IMR-90 (cell line): ENCODE measurements around the gene FIS1. TPM values are rescaled to one million over a fixed set of nuclear protein-coding genes. Genes with fewer than 3 reads are reported as not detected.

ENCODE experiments used
- ATAC-seq: fragments of 200-7000 bp; cut with Tn5 transposase; 2 replicates; pipeline ENCODE4 v1.9.1; 2020; ENCODE audit warnings: low read depth, mild to moderate bottlenecking, moderate library complexity
- BruUV-seq: library from RNA; stranded (reverse); fragments of 400-500 nt; replicated peaks from 2 replicates; lab custom pipeline; 2021; lab: Mats Ljungman, UMichigan
- CTCF ChIA-PET: fragments of 300-600 bp; formaldehyde crosslinking; extraction: SDS; loops from one replicate; lab custom pipeline; 2021; ENCODE audit warnings: antibody characterized with exemption; lab: Yijun Ruan, JAX
- POLR2A ChIA-PET: fragments of 300-600 bp; sonication (Branson Sonifier 250); formaldehyde crosslinking; loops from one replicate; lab custom pipeline; 2022; ENCODE audit warnings: antibody characterized with exemption; ENCODE audit not compliant: unreplicated experiment; lab: Charles Lee
- DNase-seq: peaks from one replicate; pipeline ENCODE4 v3.0.0; 2013
- H2AFZ ChIP-seq: replicated peaks from 2 replicates; pipeline ENCODE3; 2013; ENCODE audit warnings: low read length, mild to moderate bottlenecking; ENCODE audit not compliant: poor library complexity
- H2AK5ac ChIP-seq: 2 replicates; pipeline ENCODE4 v1.6.1; 2013; ENCODE audit warnings: low read depth, low read length, inconsistent platforms
- H2AK9ac ChIP-seq: replicated peaks from 2 replicates; pipeline ENCODE3; 2013; ENCODE audit warnings: mild to moderate bottlenecking, low read depth, low read length, moderate library complexity; ENCODE audit not compliant: poor library complexity
- H2BK120ac ChIP-seq: 2 replicates; pipeline ENCODE4 v1.6.1; 2013; ENCODE audit warnings: low read depth, low read length, inconsistent platforms
- H2BK15ac ChIP-seq: 3 replicates; pipeline ENCODE4 v1.6.1; 2013; ENCODE audit warnings: low read depth, low read length, inconsistent platforms
- H2BK20ac ChIP-seq: 2 replicates; pipeline ENCODE4 v1.6.1; 2013; ENCODE audit warnings: low read depth, mild to moderate bottlenecking, inconsistent platforms, low read length, moderate library complexity
- H2BK5ac ChIP-seq: 2 replicates; pipeline ENCODE4 v1.6.1; 2013; ENCODE audit warnings: mild to moderate bottlenecking, low read depth, low read length, inconsistent platforms; ENCODE audit not compliant: poor library complexity, severe bottlenecking
- H3K14ac ChIP-seq: replicated peaks from 2 replicates; pipeline ENCODE4 v1.6.1; 2013; ENCODE audit warnings: low read depth, low read length, inconsistent platforms
- H3K18ac ChIP-seq: 2 replicates; pipeline ENCODE4 v1.6.1; 2013; ENCODE audit warnings: low read depth, low read length, control low read depth
- H3K23ac ChIP-seq: 2 replicates; pipeline ENCODE4 v1.6.1; 2013; ENCODE audit warnings: low read depth, low read length, inconsistent platforms
- H3K27ac ChIP-seq: 2 replicates; pipeline ENCODE4 v1.5.1; 2013; ENCODE audit warnings: mild to moderate bottlenecking, control low read depth, low read length; ENCODE audit not compliant: insufficient read depth
- H3K27me3 ChIP-seq: 2 replicates; pipeline ENCODE4 v1.6.1; 2013; ENCODE audit warnings: low read length; ENCODE audit not compliant: control insufficient read depth, insufficient read depth
- H3K36me3 ChIP-seq: 2 replicates; pipeline ENCODE4 v1.6.1; 2013; ENCODE audit warnings: low read length, mixed read lengths; ENCODE audit not compliant: control insufficient read depth, insufficient read depth
- H3K4ac ChIP-seq: 2 replicates; pipeline ENCODE4 v1.6.1; 2013; ENCODE audit warnings: low read depth, low read length, inconsistent platforms
- H3K4me1 ChIP-seq: 2 replicates; pipeline ENCODE4 v1.6.1; 2013; ENCODE audit warnings: low read length, mixed read lengths; ENCODE audit not compliant: control insufficient read depth, insufficient read depth
- H3K4me2 ChIP-seq: 2 replicates; pipeline ENCODE4 v1.6.1; 2013; ENCODE audit warnings: low read depth, mild to moderate bottlenecking, control low read depth, low read length, moderate library complexity
- H3K4me3 ChIP-seq: 2 replicates; pipeline ENCODE4 v1.5.1; 2013; ENCODE audit warnings: low read depth, mild to moderate bottlenecking, control low read depth, low read length, moderate library complexity; ENCODE audit not compliant: insufficient read depth
- H3K56ac ChIP-seq: 2 replicates; pipeline ENCODE4 v1.6.1; 2013; ENCODE audit warnings: low read length, inconsistent platforms; ENCODE audit not compliant: insufficient read depth; ENCODE audit errors: extremely low read depth
- H3K79me1 ChIP-seq, 2 experiments: 2 replicates each; pipeline ENCODE4 v1.6.1; 2013; ENCODE audit warnings: low read length in 2 of 2, inconsistent platforms in 1 of 2, low read depth in 1 of 2
- H3K9ac ChIP-seq: 2 replicates; pipeline ENCODE4 v1.6.1; 2013; ENCODE audit warnings: low read depth, low read length, control low read depth
- H3K9me1 ChIP-seq: 2 replicates; pipeline ENCODE4 v1.6.1; 2013; ENCODE audit warnings: low read length, inconsistent platforms; ENCODE audit not compliant: insufficient read depth
- H3K9me3 ChIP-seq: 2 replicates; pipeline ENCODE4 v1.6.1; 2013; ENCODE audit warnings: low read length; ENCODE audit not compliant: control insufficient read depth, insufficient read depth
- H4K20me1 ChIP-seq: 2 replicates; pipeline ENCODE4 v1.6.1; 2013; ENCODE audit warnings: low read length, inconsistent platforms; ENCODE audit not compliant: insufficient read depth
- H4K5ac ChIP-seq: 2 replicates; pipeline ENCODE4 v1.6.1; 2013; ENCODE audit warnings: mild to moderate bottlenecking, low read depth, low read length, control low read depth
- H4K8ac ChIP-seq, 2 experiments: 2 replicates each; pipeline ENCODE4 v1.6.1; 2013; ENCODE audit warnings: low read depth in 2 of 2, low read length in 2 of 2, control low read depth in 1 of 2, inconsistent platforms in 1 of 2
- H4K91ac ChIP-seq: 2 replicates; pipeline ENCODE4 v1.6.1; 2013; ENCODE audit warnings: low read depth, low read length, inconsistent platforms; ENCODE audit not compliant: insufficient read depth
- BHLHE40 ChIP-seq: fragments of 150-350 bp; IDR thresholded peaks from 2 replicates; pipeline ENCODE4 v1.6.1; 2016; ENCODE audit warnings: mild to moderate bottlenecking, low read depth, low read length
- CEBPB ChIP-seq: IDR thresholded peaks from 2 replicates; pipeline ENCODE4 v1.6.1; 2012; ENCODE audit warnings: low read depth, low read length, improper control_type of control experiment
- CHD1 ChIP-seq: IDR thresholded peaks from 2 replicates; pipeline ENCODE4 v1.6.1; 2012; ENCODE audit warnings: low read depth, low read length, improper control_type of control experiment
- CTCF ChIP-seq: conservative IDR thresholded peaks from 2 replicates; pipeline ENCODE4 v1.5.1; 2012; ENCODE audit warnings: mild to moderate bottlenecking, low read depth, low read length, improper control_type of control experiment
- FOS ChIP-seq: fragments of 150-350 bp; IDR thresholded peaks from 2 replicates; pipeline ENCODE4 v1.6.1; 2016; ENCODE audit warnings: low read depth, low read length
- MAFK ChIP-seq: IDR thresholded peaks from 2 replicates; pipeline ENCODE4 v1.6.1; 2012; ENCODE audit warnings: low read depth, low read length, improper control_type of control experiment
- MAZ ChIP-seq: IDR thresholded peaks from 2 replicates; pipeline ENCODE4 v1.6.1; 2012; ENCODE audit warnings: low read depth, mild to moderate bottlenecking, low read length, improper control_type of control experiment, moderate library complexity, borderline replicate concordance
- MXI1 ChIP-seq: IDR thresholded peaks from 2 replicates; pipeline ENCODE4 v1.6.1; 2012; ENCODE audit warnings: low read depth, mild to moderate bottlenecking, low read length, moderate library complexity, borderline replicate concordance
- NFE2L2 ChIP-seq: fragments of 150-350 bp; IDR thresholded peaks from 2 replicates; pipeline ENCODE4 v1.6.1; 2016; ENCODE audit warnings: low read depth, mild to moderate bottlenecking, low read length
- POLR2A ChIP-seq: IDR thresholded peaks from 2 replicates; pipeline ENCODE4 v1.6.1; 2012; ENCODE audit warnings: mild to moderate bottlenecking, low read depth, low read length
- RAD21 ChIP-seq: IDR thresholded peaks from 2 replicates; pipeline ENCODE4 v1.6.1; 2012; ENCODE audit warnings: low read length, improper control_type of control experiment
- RCOR1 ChIP-seq: IDR thresholded peaks from 2 replicates; pipeline ENCODE4 v1.6.1; 2012; ENCODE audit warnings: mild to moderate bottlenecking, low read length, improper control_type of control experiment; ENCODE audit not compliant: insufficient replicate concordance
- RFX5 ChIP-seq: IDR thresholded peaks from 2 replicates; pipeline ENCODE4 v1.8.0; 2012; ENCODE audit warnings: low read depth, mild to moderate bottlenecking, low read length, moderate library complexity
- SMC3 ChIP-seq: fragments of 150-350 bp; IDR thresholded peaks from 2 replicates; pipeline ENCODE4 v1.6.1; 2016; ENCODE audit warnings: low read depth, mild to moderate bottlenecking, antibody characterized with exemption, low read length, moderate library complexity
- USF2 ChIP-seq: fragments of 150-350 bp; IDR thresholded peaks from 2 replicates; pipeline ENCODE4 v1.6.1; 2017; ENCODE audit warnings: mild to moderate bottlenecking, antibody characterized with exemption, low read length, low read depth
- WGBS, 2 experiments: methylation state at CpG; one replicate each; pipeline versions ENCODE4 v1.1.5 to v1.1.7; 2013; ENCODE audit warnings: missing lambda C conversion rate in 2 of 2; ENCODE audit not compliant: insufficient read length in 1 of 2; ENCODE audit errors: extremely low coverage in 2 of 2; 5-methylcytosine and 5-hydroxymethylcytosine counted together
- dilution Hi-C: fragments of 300-500 bp; cut with HindIII; formaldehyde crosslinking; loops from one replicate; pipeline ENCODE4 v1.14.3; 2018; ENCODE audit warnings: low sequenced_read_pairs; ENCODE audit not compliant: unreplicated experiment
- in situ Hi-C: fragments of 300-500 bp; cut with MboI; formaldehyde crosslinking; loops from 3 replicates; pipeline ENCODE4 v1.14.3; 2019; ENCODE audit warnings: low sequenced_read_pairs, inconsistent platforms, mixed read lengths
- intact Hi-C: fragments of 100-400 bp; cut with micrococcal nuclease; formaldehyde crosslinking; loops from 2 replicates; pipeline ENCODE4 v1.10.0; 2022
- polyA plus RNA-seq, 3 experiments: library from polyadenylated mRNA; depleted of rRNA; stranded (reverse); fragments of >200 nt; gene quantifications; 2 replicates each; pipeline ENCODE4 v1.2.3, GENCODE V29; 2012; ENCODE audit warnings: low replicate concordance in 1 of 3
- total RNA-seq: library from RNA; depleted of rRNA; stranded (reverse); fragments of >200 nt; gene quantifications from 2 replicates; pipeline ENCODE4 v1.2.3, GENCODE V29; 2012

The FIS1 gene
- total and polyA plus RNA-seq, 2 of the 4 experiments (the other 2 are of a cell fraction) = 293 to 489 TPM

GRCh38 chr7:101265622-101266516 lies 21.0 kb upstream of the FIS1 start:
- Histone ChIP-seq H4K91ac (no peak overlapping the region), H3K36me3 (no peaks in the 10 kb centered on the region), H4K20me1 (no peaks in the 10 kb centered on the region), H3K14ac (no peak overlapping the region), H3K79me1 (no peaks in the 10 kb centered on the region), H2BK5ac (no peak overlapping the region), H2AK9ac (no peak overlapping the region), H3K56ac (no peak overlapping the region), H3K4me3 (no peak overlapping the region), H2BK20ac (no peak overlapping the region), H3K4me2 (no peak overlapping the region), H3K4ac (no peak overlapping the region), H3K9ac (no peak overlapping the region), H4K5ac (no peak overlapping the region), H3K18ac (no peak overlapping the region), H3K27me3 (peaks cover 12% of the 10 kb centered on the region), H3K23ac (no peak overlapping the region), H3K27ac (no peak overlapping the region), H3K4me1 (no peaks in the 10 kb centered on the region), H3K9me1 (no peaks in the 10 kb centered on the region), H2AK5ac (no peak overlapping the region), H2BK120ac (no peak overlapping the region), H4K8ac (no peak overlapping the region), H3K9me3 (no peaks in the 10 kb centered on the region), H2BK15ac (no peak overlapping the region), H2AFZ (no peak overlapping the region)
- ChIA-PET POLR2A (no interaction called here), CTCF (no interaction called here)
- ATAC-seq (no peak), DNase-seq (no peak)
- no TSS peak for BruUV-seq
- intact Hi-C loops (no loop called here), in situ Hi-C loops (no loop called here), dilution Hi-C loops (no loop called here)
- WGBS, 2 experiments = 77% methylated on average over 9 of the region's 17 CpGs; no CpG with 5 or more reads in 1 of the 2 experiments
- TF ChIP-seq POLR2A (no peak), RAD21 (no peak), MAZ (no peak), FOS (no peak), BHLHE40 (no peak), RFX5 (no peak), RCOR1 (no peak), SMC3 (no peak), MXI1 (no peak), MAFK (no peak), CHD1 (no peak), USF2 (no peak), NFE2L2 (no peak), CTCF (no peak), CEBPB (no peak)
